B cell (primary cell): ENCODE data around the gene AEN.

Experiments used
- EZH2 ChIP-seq: IDR thresholded peaks from 2 replicates; pipeline ENCODE4 v1.6.1; 2012; ENCODE audit warnings: borderline replicate concordance, low read depth, mild to moderate bottlenecking, moderate library complexity, low read length; ENCODE audit not compliant: insufficient read depth, poor library complexity, severe bottlenecking
- TF ChIP-seq, protein P1 (sequence below): fragments of 200-600 bp; IDR thresholded peaks from one replicate; pipeline ENCODE4 v1.8.0; 2022; ENCODE audit warnings: antibody characterized with exemption, mild to moderate bottlenecking

DNA sequence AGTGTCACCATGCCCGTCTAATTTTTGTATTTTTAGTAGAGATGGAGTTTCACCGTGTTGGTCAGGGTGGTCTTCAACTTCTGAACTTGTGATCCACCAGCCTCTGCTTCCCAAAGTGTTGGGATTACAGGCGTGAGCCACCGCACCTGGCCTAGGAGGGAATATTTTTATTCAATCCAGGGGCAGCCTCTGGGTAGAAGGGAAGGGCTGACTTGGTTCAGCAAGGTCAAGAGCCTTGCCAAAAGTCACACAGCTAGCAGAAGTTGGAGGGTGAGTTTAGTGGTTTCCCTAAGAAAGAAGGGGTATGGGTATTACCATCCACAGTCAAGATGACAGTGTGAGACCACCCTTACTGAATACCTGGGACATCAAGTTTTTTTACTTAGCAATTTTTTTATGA is 4.9 kb upstream of the AEN start:
- TF ChIP-seq, protein P1, sequence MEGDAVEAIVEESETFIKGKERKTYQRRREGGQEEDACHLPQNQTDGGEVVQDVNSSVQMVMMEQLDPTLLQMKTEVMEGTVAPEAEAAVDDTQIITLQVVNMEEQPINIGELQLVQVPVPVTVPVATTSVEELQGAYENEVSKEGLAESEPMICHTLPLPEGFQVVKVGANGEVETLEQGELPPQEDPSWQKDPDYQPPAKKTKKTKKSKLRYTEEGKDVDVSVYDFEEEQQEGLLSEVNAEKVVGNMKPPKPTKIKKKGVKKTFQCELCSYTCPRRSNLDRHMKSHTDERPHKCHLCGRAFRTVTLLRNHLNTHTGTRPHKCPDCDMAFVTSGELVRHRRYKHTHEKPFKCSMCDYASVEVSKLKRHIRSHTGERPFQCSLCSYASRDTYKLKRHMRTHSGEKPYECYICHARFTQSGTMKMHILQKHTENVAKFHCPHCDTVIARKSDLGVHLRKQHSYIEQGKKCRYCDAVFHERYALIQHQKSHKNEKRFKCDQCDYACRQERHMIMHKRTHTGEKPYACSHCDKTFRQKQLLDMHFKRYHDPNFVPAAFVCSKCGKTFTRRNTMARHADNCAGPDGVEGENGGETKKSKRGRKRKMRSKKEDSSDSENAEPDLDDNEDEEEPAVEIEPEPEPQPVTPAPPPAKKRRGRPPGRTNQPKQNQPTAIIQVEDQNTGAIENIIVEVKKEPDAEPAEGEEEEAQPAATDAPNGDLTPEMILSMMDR, result no peak
- no peak for TF ChIP-seq EZH2
